ENCODE data around the gene NUP62CL. TPM values are rescaled to one million over a fixed set of nuclear protein-coding genes. Genes with fewer than 3 reads are reported as not detected.
A peak's percentile ranks its signal among the peaks of the same experiment; 100 is the strongest.
"Not testable (repeated sequence)": the region's sequence is repeated elsewhere in the genome, so short reads cannot be mapped to it uniquely, and the experiment has no call there.

Gene NUP62CL
- total RNA-seq, 2 donors from 2014 or later = 2.2 to 5.5 TPM

DNA sequence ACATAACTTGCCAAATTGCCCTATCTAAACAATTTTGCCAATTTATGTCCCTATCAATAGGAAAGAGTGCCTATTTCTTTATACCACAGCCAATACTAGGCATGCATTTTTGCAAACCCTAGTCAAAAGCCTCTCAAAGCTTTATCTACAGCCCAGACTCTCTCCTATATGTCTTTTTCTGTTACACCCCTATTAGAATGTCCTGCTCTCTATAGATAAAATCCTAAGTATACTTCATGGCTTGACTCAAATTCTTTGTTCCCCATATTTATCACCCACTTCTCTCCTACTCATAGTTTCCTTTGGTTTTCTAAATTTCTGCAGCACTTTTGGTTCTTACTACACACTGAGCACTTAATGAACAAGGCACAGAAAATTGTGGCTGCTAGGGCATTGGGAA lies 38.0 kb downstream of the NUP62CL start:
- no peaks in the 10 kb centered on the region for H3K27me3 Mint-ChIP-seq
- H3K4me1 Mint-ChIP-seq = no peaks in the 10 kb centered on the region
- no peaks in the 10 kb centered on the region for H3K36me3 Mint-ChIP-seq (ENCODE audit: low read depth)
- ATAC-seq (replicated peaks) = no peak
- no peak overlapping the region for H3K27ac Mint-ChIP-seq
- no peak overlapping the region for H3K4me3 Mint-ChIP-seq
- H3K9me3 Mint-ChIP-seq = no peaks in the 10 kb centered on the region

DNA sequence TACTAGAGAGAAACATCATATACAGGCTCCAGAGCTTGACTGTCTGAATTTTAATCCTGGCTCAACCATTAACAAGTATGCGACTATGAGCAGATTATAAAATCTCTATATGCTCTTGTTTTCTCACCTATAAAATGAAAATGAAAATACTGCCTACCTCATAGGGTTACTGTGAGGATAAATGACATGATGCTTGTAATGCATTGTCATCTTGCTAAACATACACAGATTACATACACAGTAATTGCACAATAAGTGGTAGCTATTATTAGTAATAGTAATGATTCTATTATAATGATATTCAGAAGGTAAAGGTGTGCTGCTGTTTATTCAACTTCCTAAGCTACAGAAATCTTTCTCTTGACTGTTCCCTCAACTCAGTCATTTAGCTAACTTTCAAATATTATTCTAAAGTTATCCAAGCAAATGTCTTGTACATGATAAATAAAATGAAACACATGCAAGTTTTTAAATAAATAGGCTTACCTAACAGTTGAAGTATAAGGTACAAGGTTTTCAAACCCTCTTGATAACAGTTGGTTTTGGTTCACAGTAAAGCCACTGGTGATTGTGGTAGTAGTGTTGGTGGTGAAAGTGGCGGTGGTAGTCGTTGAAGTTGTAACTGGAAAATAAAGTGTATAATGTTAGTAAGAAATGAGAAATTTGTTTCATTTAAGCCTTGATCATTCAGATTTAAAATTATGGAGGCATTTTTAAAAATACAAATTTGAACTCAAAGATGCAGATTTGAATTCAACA lies 38.9 kb downstream of the NUP62CL start:
- Mint-ChIP-seq H3K9me3 (no peaks in the 10 kb centered on the region), H3K4me3 (no peak overlapping the region), H3K4me1 (no peaks in the 10 kb centered on the region), H3K36me3 (ENCODE audit: low read depth) (no peaks in the 10 kb centered on the region), H3K27ac (no peak overlapping the region), H3K27me3 (no peaks in the 10 kb centered on the region)
- no peak for ATAC-seq (replicated peaks)

- H3K27me3 Mint-ChIP-seq; H3K36me3 Mint-ChIP-seq (ENCODE audit: low read depth); ATAC-seq (replicated peaks); H3K27ac Mint-ChIP-seq; H3K4me3 Mint-ChIP-seq; H3K9me3 Mint-ChIP-seq; H3K4me1 Mint-ChIP-seq: not testable (repeated sequence)
Observed at GRCh38 chrX:107157618-107158017, 48.6 kb downstream of the NUP62CL start.

GRCh38 chrX:107155621-107156430 lies 50.4 kb downstream of the NUP62CL start:
- H3K9me3 Mint-ChIP-seq; H3K27me3 Mint-ChIP-seq; H3K36me3 Mint-ChIP-seq (ENCODE audit: low read depth); H3K4me1 Mint-ChIP-seq; H3K27ac Mint-ChIP-seq: not testable (repeated sequence)
- peak overlapping the region; percentile 61 for H3K4me3 Mint-ChIP-seq
- ATAC-seq (replicated peaks) = peak; percentile 19

- peak overlapping the region; percentile 61 for H3K4me3 Mint-ChIP-seq
- no peak overlapping the region for H3K27ac Mint-ChIP-seq
- no peaks in the 10 kb centered on the region for H3K9me3 Mint-ChIP-seq
- ATAC-seq (replicated peaks) = peak; percentile 85
- H3K4me1 Mint-ChIP-seq = no peaks in the 10 kb centered on the region
- no peaks in the 10 kb centered on the region for H3K36me3 Mint-ChIP-seq (ENCODE audit: low read depth)
- H3K27me3 Mint-ChIP-seq = no peaks in the 10 kb centered on the region
Observed at GRCh38 chrX:107154787-107155620, 51.2 kb downstream of the NUP62CL start.

- no peaks in the 10 kb centered on the region for H3K4me1 Mint-ChIP-seq
- no peaks in the 10 kb centered on the region for H3K9me3 Mint-ChIP-seq
- no peak for ATAC-seq (replicated peaks)
- H3K27ac Mint-ChIP-seq = no peak overlapping the region
- H3K36me3 Mint-ChIP-seq (ENCODE audit: low read depth) = no peaks in the 10 kb centered on the region
- no peak overlapping the region for H3K4me3 Mint-ChIP-seq
- no peaks in the 10 kb centered on the region for H3K27me3 Mint-ChIP-seq
Observed at GRCh38 chrX:107153005-107153404, 53.2 kb downstream of the NUP62CL start.

DNA sequence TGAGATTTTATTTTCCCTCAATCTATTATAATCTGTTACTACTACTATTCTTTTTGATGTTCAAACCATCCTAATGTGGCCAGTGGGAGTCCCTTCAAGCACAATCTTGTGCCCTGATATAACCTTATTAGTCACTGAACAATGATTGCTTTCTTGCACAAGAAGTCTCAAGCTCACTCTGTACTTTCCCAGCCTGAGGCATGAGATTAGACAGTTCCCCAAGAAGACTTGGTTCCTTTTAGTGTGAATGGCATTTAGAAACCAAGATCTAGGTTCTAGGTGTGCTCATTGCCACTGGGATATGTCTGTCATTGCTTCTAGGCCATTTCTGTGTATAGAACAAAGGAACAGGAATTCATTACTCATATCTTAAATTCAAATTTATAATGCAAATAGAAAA lies 59.6 kb downstream of the NUP62CL start:
- Mint-ChIP-seq H3K9me3 (no peaks in the 10 kb centered on the region), H3K27ac (no peak overlapping the region), H3K27me3 (no peaks in the 10 kb centered on the region), H3K4me3 (no peak overlapping the region), H3K36me3 (ENCODE audit: low read depth) (no peaks in the 10 kb centered on the region), H3K4me1 (no peaks in the 10 kb centered on the region)
- no peak for ATAC-seq (replicated peaks)

GRCh38 chrX:107135965-107136307 lies 70.3 kb downstream of the NUP62CL start:
- Mint-ChIP-seq H3K36me3 (ENCODE audit: low read depth) (no peaks in the 10 kb centered on the region), H3K27me3 (no peaks in the 10 kb centered on the region), H3K4me3 (peak overlapping the region; percentile 29), H3K27ac (peak overlapping the region; percentile 51), H3K4me1 (peaks cover 5% of the 10 kb centered on the region), H3K9me3 (no peaks in the 10 kb centered on the region)
- ATAC-seq (replicated peaks) = no peak

DNA sequence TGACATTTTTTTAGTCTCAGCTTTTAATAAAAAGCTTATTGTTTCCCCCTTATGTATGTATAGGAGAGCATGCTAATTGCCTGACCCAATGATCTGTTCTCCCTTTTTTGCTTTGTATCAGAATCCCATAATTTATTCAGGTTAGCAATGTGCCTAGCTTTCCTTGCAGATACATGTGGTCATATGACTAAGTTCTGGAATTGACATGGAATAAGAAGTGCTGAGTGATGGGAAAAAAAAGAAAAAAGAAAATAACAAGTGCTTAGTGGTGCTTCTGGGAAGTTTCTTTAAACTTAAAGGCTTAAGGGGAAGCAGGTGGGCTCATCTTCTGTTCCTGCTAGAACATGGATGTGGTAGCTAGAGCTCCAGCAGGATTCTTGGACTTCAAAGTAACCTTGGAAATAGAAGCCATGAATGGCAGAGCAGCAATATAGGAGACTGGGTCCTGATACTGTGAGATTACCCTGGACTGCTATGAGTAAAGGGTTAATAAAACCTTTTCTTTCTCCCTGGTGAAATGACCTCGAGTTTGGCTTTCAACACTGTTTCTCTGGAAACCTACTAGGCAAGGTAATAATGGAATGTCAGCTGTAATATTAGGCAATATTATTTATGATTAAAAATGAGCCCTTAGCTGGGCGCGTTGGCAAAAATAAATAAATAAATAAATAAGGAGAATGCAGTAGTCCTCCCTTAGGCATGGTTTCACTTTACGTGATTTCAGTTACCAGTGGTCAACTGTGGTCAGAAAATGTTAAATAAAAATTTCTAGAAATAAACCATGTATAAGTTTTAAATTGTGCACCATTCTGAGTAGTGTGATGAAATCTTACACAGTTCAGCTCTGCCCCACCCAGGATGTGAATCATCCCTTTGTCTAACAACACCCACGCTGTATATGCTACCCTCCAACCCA lies 70.9 kb downstream of the NUP62CL start:
- H3K4me3 Mint-ChIP-seq = peak overlapping the region; percentile 29
- no peaks in the 10 kb centered on the region for H3K27me3 Mint-ChIP-seq
- H3K9me3 Mint-ChIP-seq = no peaks in the 10 kb centered on the region
- H3K36me3 Mint-ChIP-seq (ENCODE audit: low read depth) = no peaks in the 10 kb centered on the region
- peak; percentile 77 for ATAC-seq (replicated peaks)
- peaks cover 5% of the 10 kb centered on the region for H3K4me1 Mint-ChIP-seq
- H3K27ac Mint-ChIP-seq = peak overlapping the region; percentile 51

GRCh38 chrX:107123750-107124149 lies 82.5 kb downstream of the NUP62CL start:
- H3K36me3 Mint-ChIP-seq (ENCODE audit: low read depth) = no peaks in the 10 kb centered on the region

GRCh38 chrX:107119283-107119682 lies 87.0 kb downstream of the NUP62CL start:
- Mint-ChIP-seq H3K27ac (peak overlapping the region; percentile 91), H3K4me3 (peak overlapping the region; percentile 91), H3K9me3 (no peaks in the 10 kb centered on the region), H3K27me3 (no peaks in the 10 kb centered on the region), H3K4me1 (peaks cover 11% of the 10 kb centered on the region), H3K36me3 (ENCODE audit: low read depth) (peaks cover 28% of the 10 kb centered on the region)
- ATAC-seq (replicated peaks) = no peak

More at GRCh38 chrX:107123750-107124149, 82.5 kb downstream of the NUP62CL start:
- Mint-ChIP-seq H3K4me1 (no peaks in the 10 kb centered on the region), H3K9me3 (no peaks in the 10 kb centered on the region), H3K27me3 (no peaks in the 10 kb centered on the region), H3K27ac (no peak overlapping the region), H3K4me3 (no peak overlapping the region)
- no peak for ATAC-seq (replicated peaks)

GRCh38 chrX:107118322-107119147 lies 87.7 kb downstream of the NUP62CL start, which contains the start of gene RBM41:
TSS of gene RBM41 (minus strand) at chrX:107118822. CDS start at chrX:107118773, 49 bp downstream.
- Mint-ChIP-seq H3K4me3 (peak within 1 kb of the TSS; percentile 91), H3K36me3 (ENCODE audit: low read depth) (peaks cover 35% of the 10 kb centered on the region), H3K9me3 (no peaks in the 10 kb centered on the region), H3K27me3 (no peaks in the 10 kb centered on the region), H3K4me1 (peaks cover 16% of the 10 kb centered on the region), H3K27ac (peak within 1 kb of the TSS; percentile 91)
- ATAC-seq (replicated peaks) = peak; percentile 99

GRCh38 chrX:107117993-107118321 lies 88.3 kb downstream of the NUP62CL start:
- Mint-ChIP-seq H3K36me3 (ENCODE audit: low read depth) (peaks cover 41% of the 10 kb centered on the region), H3K27ac (peak overlapping the region; percentile 70), H3K27me3 (no peaks in the 10 kb centered on the region), H3K4me3 (peak overlapping the region; percentile 91), H3K4me1 (peaks cover 16% of the 10 kb centered on the region), H3K9me3 (no peaks in the 10 kb centered on the region)
- no peak for ATAC-seq (replicated peaks)
